ENCODE data around the gene ETV3L. TPM values are rescaled to one million over a fixed set of nuclear protein-coding genes. Genes with fewer than 3 reads are reported as not detected.

ETV3L gene
- total RNA-seq, 1 experiment from 2014 or later, result not detected

GRCh38 chr1:157110003-157110402, 10.4 kb upstream of the ETV3L start:
- DNase-seq (ENCODE audit: low read depth, low spot score), result no peak
- POLR2A ChIA-PET, result no interaction called here
- Histone ChIP-seq H3K4me1 (ENCODE audit: control insufficient read depth in 1 of 2, insufficient read depth in 2 of 2, low read length in 2 of 2) (peaks cover 0 to 10% of the 10 kb centered on the region in 2 experiments; a peak in 2 of 4 replicates), H3K9ac (ENCODE audit: low read length) (no peak overlapping the region), H2AFZ (ENCODE audit: low read depth, low read length, poor library complexity, severe bottlenecking) (no peak overlapping the region), H3K79me2 (ENCODE audit: insufficient read depth, low read length) (no peaks in the 10 kb centered on the region), H3K27me3 (ENCODE audit: insufficient read depth, low read length) (peaks cover 21% of the 10 kb centered on the region; the same call in 1 of the 2 replicates), H3K27ac (ENCODE audit: low read depth, low read length) (no peak overlapping the region), H4K20me1 (ENCODE audit: insufficient read depth) (no peaks in the 10 kb centered on the region), H3K4me2 (ENCODE audit: low read length) (no peak overlapping the region), H3K9me3 (ENCODE audit: control insufficient read depth in 1 of 2, insufficient read depth in 1 of 2, low read depth in 1 of 2, low read length in 2 of 2) (no peaks in the 10 kb centered on the region), H3K4me3 (replicated peaks in 1 of 2; ENCODE audit: low read depth in 1 of 2, low read length in 2 of 2) (no peak overlapping the region), H3K36me3 (ENCODE audit: control insufficient read depth in 1 of 2, insufficient read depth in 2 of 2, low read length in 2 of 2) (no peaks in the 10 kb centered on the region), H3K9me2 (ENCODE audit: insufficient read depth) (no peaks in the 10 kb centered on the region)
- CTCF ChIA-PET, result interaction anchor here (0.8 kb wide), 1 partner anchor 20 kb away, joined by 5 read pairs; no protein-coding TSS in a partner anchor
- ATAC-seq, result no peak
- no TSS peak for BruUV-seq (replicated peaks)
- TF ChIP-seq CBX3 (IDR thresholded peaks at IDR 0.05; ENCODE audit: low read depth), result no peak
- no peak for TF ChIP-seq ELF1 (IDR thresholded peaks at IDR 0.05; ENCODE audit: borderline replicate concordance, low read depth)
- no peak for TF ChIP-seq RAD21 (IDR thresholded peaks at IDR 0.05; ENCODE audit: low read depth)
- no peak for TF ChIP-seq REST (IDR thresholded peaks at IDR 0.05; ENCODE audit: low read depth)
- no peak for TF ChIP-seq ATF3 (IDR thresholded peaks at IDR 0.05)
- no peak for TF ChIP-seq CTCF (IDR thresholded peaks at IDR 0.05 in 2 of 3, conservative IDR thresholded peaks at IDR 0.05 in 1 of 3; ENCODE audit: borderline replicate concordance in 1 of 3, insufficient read depth in 1 of 3, low read depth in 2 of 3, low read length in 2 of 3)
- no peak for TF ChIP-seq ZFX (IDR thresholded peaks at IDR 0.05)
- no peak for TF ChIP-seq EZH2phosphoT487 (IDR thresholded peaks at IDR 0.05; ENCODE audit: borderline replicate concordance)
- no peak for TF ChIP-seq YY1 (IDR thresholded peaks at IDR 0.05; ENCODE audit: extremely low read depth, insufficient replicate concordance, low read depth, low read length)
- TF ChIP-seq ZNF274 (IDR thresholded peaks at IDR 0.05; ENCODE audit: low read depth, low read length), result no peak
- no peak for TF ChIP-seq FOSL1 (IDR thresholded peaks at IDR 0.05; ENCODE audit: low read depth)
- TF ChIP-seq CEBPB (IDR thresholded peaks at IDR 0.05; ENCODE audit: low read depth), result no peak
- no peak for TF ChIP-seq EGR1 (IDR thresholded peaks at IDR 0.05; ENCODE audit: low read depth)
- no peak for TF ChIP-seq SRF (IDR thresholded peaks at IDR 0.05; ENCODE audit: low read depth)
- no peak for TF ChIP-seq TCF7L2 (IDR thresholded peaks at IDR 0.05; ENCODE audit: borderline replicate concordance, extremely low read depth, insufficient read depth, insufficient read length)
- intact Hi-C loops (cut with micrococcal nuclease), result no loop called here
- RAD21 ChIA-PET (ENCODE audit: low non-redundant PET in 1 of 2, low total read pairs in 2 of 2, uncharacterized antibody in 2 of 2, unreplicated experiment in 2 of 2), result no interaction called here

Measured in HCT116 (cell line).